Heart right ventricle (tissue), 16 donors: ENCODE data around the gene BUD13. TPM values are rescaled to one million over a fixed set of nuclear protein-coding genes. Genes with fewer than 3 reads are reported as not detected.
"Not testable (repeated sequence)": the region's sequence is repeated elsewhere in the genome, so short reads cannot be mapped to it uniquely, and the experiment has no call there.

Experiments
- ATAC-seq, 8 donors: fragments of 200-7000 bp; cut with Tn5 transposase; one replicate each; pipeline ENCODE4 v1.9.1; 2020; ENCODE audit warnings: mild to moderate bottlenecking in 8 of 8, moderate library complexity in 8 of 8, moderate number of reproducible peaks in 1 of 8
- DNase-seq, 2 donors: peaks; one replicate each; pipeline ENCODE4 v3.0.0-alpha.2; 2020
- H3K27ac ChIP-seq, 10 donors: fragments of 200-600 bp; sonication (generic) in 2 of 10; one replicate each; pipeline versions ENCODE4 v1.5.0 to v1.8.0; 2020 to 2022; ENCODE audit warnings: mild to moderate bottlenecking in 3 of 10
- H3K27me3 ChIP-seq, 7 donors: fragments of 200-600 bp; one replicate each; pipeline ENCODE4 v1.8.0; 2021 to 2022; ENCODE audit warnings: mild to moderate bottlenecking in 2 of 7
- H3K36me3 ChIP-seq, 9 donors: fragments of 200-600 bp; sonication (generic) in 1 of 9; one replicate each; pipeline versions ENCODE4 v1.5.0 to v1.8.0; 2020 to 2022; ENCODE audit warnings: mild to moderate bottlenecking in 2 of 9
- H3K4me1 ChIP-seq, 9 donors: fragments of 200-600 bp; sonication (generic) in 1 of 9; one replicate each; pipeline versions ENCODE4 v1.5.0 to v1.8.0; 2020 to 2022; ENCODE audit warnings: mild to moderate bottlenecking in 4 of 9
- H3K4me3 ChIP-seq, 10 donors: fragments of 200-600 bp; sonication (generic) in 2 of 10; one replicate each; pipeline versions ENCODE4 v1.5.0 to v1.8.0; 2020 to 2022; ENCODE audit warnings: mild to moderate bottlenecking in 7 of 10, moderate library complexity in 2 of 10
- H3K9me3 ChIP-seq, 11 donors: fragments of 200-600 bp in 10 of 11; sonication (generic) in 2 of 11; one replicate each; pipeline versions ENCODE4 v1.5.0 to v1.8.0; 2013 to 2022; ENCODE audit warnings: mild to moderate bottlenecking in 2 of 11, control low read depth in 1 of 11, moderate library complexity in 1 of 11
- WGBS, 2 donors: extraction: QIAGEN DNeasy Blood & Tissue Kit; methylation state at CpG; one replicate each; pipeline ENCODE4 v1.1.7; 2013; ENCODE audit warnings: inconsistent platforms in 1 of 2; 5-methylcytosine and 5-hydroxymethylcytosine counted together
- intact Hi-C, 10 donors: fragments of 100-400 bp; cut with DNase I; formaldehyde crosslinking; loops; one replicate each; pipeline versions ENCODE4 v1.11.1 to v1.14.2; 2022
- polyA plus RNA-seq, 2 donors: library from polyadenylated mRNA; stranded (reverse); fragments of 200-250 nt; gene quantifications; one replicate each; pipeline ENCODE4 v1.2.3, GENCODE V29; 2013
- total RNA-seq, 10 donors: library from RNA; stranded (reverse); fragmentation: NEBNext Ultra II Directional in 3 of 10; extraction: Animal tissue kit (Norgen Biotek cat#: 25700) in 3 of 10; gene quantifications; one replicate each; pipeline versions ENCODE4 v1.2.1 to v1.2.4, GENCODE V29; 2021 to 2023
- TF ChIP-seq, protein P1 (sequence below), 9 donors: fragments of 200-600 bp; sonication (generic) in 2 of 9; IDR thresholded peaks; one replicate each; pipeline versions ENCODE4 v1.5.0 to v1.8.0; 2021 to 2022; ENCODE audit warnings: antibody characterized with exemption in 9 of 9, mild to moderate bottlenecking in 5 of 9, moderate library complexity in 1 of 9
- donor health status: Arrhythmogenic right ventricular cardiomyopathy.
- donor health status: ischemic (EF 13 %, LVEDD 7.1; RV severe dilation, severe dysfunction).
- donor health status: healthy with polysubstance abuse.
- donor health status: DM: no; HTN: yes; CAD: no.
- donor health status: DM: no; HTN: no; CAD: no.
- donor health status: ischemic (EF 25% LVEDD 6.9; RV normal size, moderate dysfunction).
- donor health status: ischemic (EF 25% LVEDD 5.7; RV mildly dilated, moderate dysfunction).
- donor health status: healthy.
- donor health status: DM: yes; HTN: yes; CAD: no.
- donor health status: Ischemic cardiomyopathy.
- donor health status: ischemic (EF 35%, LVEDD 5.7; RV mildly dilated, moderate dysfunction).
- donor health status: nonischemic (EF 11% LVEDD 7.7; RV severe dilation, severe dysfunction).
- donor health status: DM: yes; HTN: yes; CAD: no.
- donor health status: PGD.
- donor health status: ischemic (EF 29% LVEDD 5.4; RV normal size, mild dysfunction).
- donor health status: nonischemic (EF 23%, LVEDD 6.1; RV moderate dilation, normal function).

The BUD13 gene
- total and polyA plus RNA-seq, 12 donors = 6.1 to 9.2 (median 7.0) TPM

DNA sequence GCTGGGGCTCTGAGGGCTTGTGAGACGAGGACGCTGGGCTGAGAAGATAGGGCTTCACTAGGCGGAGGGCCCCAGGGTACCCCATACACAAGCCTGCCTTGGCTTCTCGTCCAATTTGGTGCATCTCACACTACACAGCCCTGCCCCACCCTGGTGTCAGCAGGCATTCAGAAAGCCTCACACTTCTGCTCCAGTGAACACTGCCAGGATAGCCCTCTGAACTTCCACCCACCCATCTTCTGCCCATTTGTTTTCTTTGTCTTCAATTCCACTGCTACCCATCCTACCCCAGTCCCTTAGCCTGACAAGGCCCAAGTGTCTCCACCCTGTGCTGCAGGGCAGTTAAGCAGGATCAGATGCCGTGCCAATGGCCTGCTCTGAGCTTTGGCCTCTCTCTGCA lies 1.9 kb upstream of the BUD13 start:
- intact Hi-C loops = no loop called here
- TF ChIP-seq, protein P1, sequence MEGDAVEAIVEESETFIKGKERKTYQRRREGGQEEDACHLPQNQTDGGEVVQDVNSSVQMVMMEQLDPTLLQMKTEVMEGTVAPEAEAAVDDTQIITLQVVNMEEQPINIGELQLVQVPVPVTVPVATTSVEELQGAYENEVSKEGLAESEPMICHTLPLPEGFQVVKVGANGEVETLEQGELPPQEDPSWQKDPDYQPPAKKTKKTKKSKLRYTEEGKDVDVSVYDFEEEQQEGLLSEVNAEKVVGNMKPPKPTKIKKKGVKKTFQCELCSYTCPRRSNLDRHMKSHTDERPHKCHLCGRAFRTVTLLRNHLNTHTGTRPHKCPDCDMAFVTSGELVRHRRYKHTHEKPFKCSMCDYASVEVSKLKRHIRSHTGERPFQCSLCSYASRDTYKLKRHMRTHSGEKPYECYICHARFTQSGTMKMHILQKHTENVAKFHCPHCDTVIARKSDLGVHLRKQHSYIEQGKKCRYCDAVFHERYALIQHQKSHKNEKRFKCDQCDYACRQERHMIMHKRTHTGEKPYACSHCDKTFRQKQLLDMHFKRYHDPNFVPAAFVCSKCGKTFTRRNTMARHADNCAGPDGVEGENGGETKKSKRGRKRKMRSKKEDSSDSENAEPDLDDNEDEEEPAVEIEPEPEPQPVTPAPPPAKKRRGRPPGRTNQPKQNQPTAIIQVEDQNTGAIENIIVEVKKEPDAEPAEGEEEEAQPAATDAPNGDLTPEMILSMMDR (IDR thresholded peaks at IDR 0.05) = no peak
- no peaks in the 10 kb centered on the region for H3K27me3 ChIP-seq
- H3K4me3 ChIP-seq = no peak overlapping the region
- no peaks in the 10 kb centered on the region for H3K9me3 ChIP-seq
- H3K36me3 ChIP-seq = peaks cover 0 to 45% (median 28%) of the 10 kb centered on the region in 9 donors
- WGBS, 2 donors = 83 to 87% methylated on average over 5 of the region's 5 CpGs
- no peak overlapping the region for H3K27ac ChIP-seq
- peaks cover 6 to 36% (median 23%) of the 10 kb centered on the region in 9 donors for H3K4me1 ChIP-seq
- no peak for ATAC-seq
- DNase-seq = no peak

DNA sequence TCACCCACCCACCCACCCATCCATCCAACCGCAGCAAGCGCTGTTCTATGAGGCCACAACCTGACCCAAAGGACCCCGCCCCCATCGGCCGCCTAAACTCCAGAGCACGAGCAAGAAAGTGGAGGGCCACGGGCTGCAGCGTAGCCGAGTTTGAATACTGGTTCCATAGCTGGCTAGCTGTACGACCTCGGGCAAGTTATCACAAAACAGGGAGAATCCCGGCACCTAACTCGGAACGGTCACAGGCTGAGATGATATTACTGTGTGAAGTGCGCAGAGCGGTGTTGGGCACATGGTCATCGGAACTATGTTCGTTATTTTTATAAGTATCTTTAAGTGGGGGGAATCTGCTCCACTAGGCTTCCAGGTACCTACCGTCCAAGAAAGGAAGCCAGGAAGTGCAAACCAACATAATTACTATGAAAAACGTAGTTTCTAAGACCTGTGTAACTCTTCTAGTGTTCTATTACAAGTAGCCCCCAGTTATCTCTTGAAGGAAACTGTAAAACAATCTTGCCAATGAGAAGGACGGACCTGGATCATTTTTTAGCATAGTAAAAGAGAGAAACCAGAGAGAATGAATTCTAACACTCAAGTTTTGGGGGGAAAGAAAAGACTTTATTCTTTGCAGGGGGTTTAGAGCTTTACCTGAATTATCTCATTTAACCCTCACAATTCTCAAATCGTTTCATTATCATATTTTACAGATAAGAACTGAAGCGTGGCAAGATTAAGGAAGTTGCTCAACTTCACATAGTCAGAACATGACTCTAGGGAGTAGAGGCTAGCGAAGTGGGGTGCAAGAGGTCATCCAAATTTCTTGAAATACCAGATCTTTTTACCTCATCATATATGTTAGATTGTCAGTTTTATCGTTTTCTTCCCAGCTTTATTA lies 663 bp upstream of the BUD13 start:
- Histone ChIP-seq H3K4me1 (peaks cover 6 to 36% (median 23%) of the 10 kb centered on the region in 9 donors), H3K36me3 (peaks cover 0 to 45% (median 21%) of the 10 kb centered on the region in 9 donors), H3K9me3 (no peaks in the 10 kb centered on the region), H3K27ac (peak overlapping the region; percentile 65 to 97 (median 92)), H3K4me3 (peak overlapping the region; percentile 68 to 95 (median 89)), H3K27me3 (no peaks in the 10 kb centered on the region)
- intact Hi-C loops = no loop called here
- ATAC-seq (peak in 6 of 8 donors; percentile 45 to 70 (median 64)), DNase-seq (no peak)
- 5 to 6% methylated on average over 25 of the region's 25 CpGs for WGBS, 2 donors
- TF ChIP-seq, protein P1 (IDR thresholded peaks at IDR 0.05) = no peak

DNA sequence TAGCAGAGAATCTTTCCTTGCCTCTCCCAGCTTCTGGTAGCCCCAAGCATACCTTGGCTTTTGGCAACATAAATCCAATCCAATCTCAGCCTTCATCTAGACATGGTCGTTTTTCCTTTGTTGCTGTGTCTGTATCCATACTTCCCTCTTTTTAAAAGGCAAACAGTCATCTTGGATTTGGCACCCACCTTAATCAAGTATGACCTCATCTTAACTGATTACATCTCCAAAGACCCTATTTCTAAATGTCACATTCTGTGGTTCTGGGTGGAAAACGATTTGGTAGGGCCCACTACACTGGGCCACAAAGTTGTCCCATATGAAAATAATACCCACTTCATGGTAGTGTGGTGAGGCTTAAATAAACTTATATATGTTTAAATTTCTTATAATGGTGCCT lies 852 bp downstream of the BUD13 start:
- WGBS, 2 donors = 8 to 9% methylated on average over 2 of the region's 2 CpGs
- Histone ChIP-seq H3K36me3 (peaks cover 0 to 44% (median 7%) of the 10 kb centered on the region in 9 donors), H3K9me3 (no peaks in the 10 kb centered on the region), H3K27ac (peak overlapping the region in 9 of 10 donors; percentile 88 to 97 (median 93)), H3K27me3 (no peaks in the 10 kb centered on the region), H3K4me1 (peaks cover 6 to 36% (median 23%) of the 10 kb centered on the region in 9 donors), H3K4me3 (peak overlapping the region; percentile 68 to 95 (median 89))
- ATAC-seq = no peak
- TF ChIP-seq, protein P1 (IDR thresholded peaks at IDR 0.05) = no peak
- intact Hi-C loops = no loop called here
- no peak for DNase-seq

DNA sequence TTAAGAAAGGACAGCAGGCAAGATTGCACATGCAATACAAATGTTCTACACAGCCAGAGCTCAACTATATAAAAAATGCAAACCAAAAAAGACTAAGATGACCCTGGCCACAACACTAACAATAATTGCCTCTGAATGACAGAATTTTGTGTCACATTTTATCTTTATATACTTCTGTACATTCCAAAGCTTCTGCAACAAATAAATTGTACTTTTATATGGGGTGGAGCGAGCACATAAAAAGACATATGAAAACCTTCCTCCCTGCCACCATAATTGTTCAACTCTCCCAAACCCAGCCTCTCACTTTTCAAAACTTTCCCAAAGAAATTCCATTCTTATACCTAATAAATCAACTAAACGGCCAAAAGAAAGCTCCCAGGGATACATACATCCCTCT lies 10.7 kb downstream of the BUD13 start:
- Histone ChIP-seq H3K27me3 (no peaks in the 10 kb centered on the region), H3K9me3 (no peaks in the 10 kb centered on the region), H3K4me3 (no peak overlapping the region), H3K27ac (no peak overlapping the region), H3K36me3 (peaks cover 0 to 99% (median 50%) of the 10 kb centered on the region in 9 donors), H3K4me1 (no peaks in the 10 kb centered on the region)
- ATAC-seq = no peak
- intact Hi-C loops = no loop called here
- TF ChIP-seq, protein P1 (IDR thresholded peaks at IDR 0.05) = no peak
- 92 to 96% methylated on average over 2 of the region's 2 CpGs for WGBS, 2 donors
- no peak for DNase-seq

DNA sequence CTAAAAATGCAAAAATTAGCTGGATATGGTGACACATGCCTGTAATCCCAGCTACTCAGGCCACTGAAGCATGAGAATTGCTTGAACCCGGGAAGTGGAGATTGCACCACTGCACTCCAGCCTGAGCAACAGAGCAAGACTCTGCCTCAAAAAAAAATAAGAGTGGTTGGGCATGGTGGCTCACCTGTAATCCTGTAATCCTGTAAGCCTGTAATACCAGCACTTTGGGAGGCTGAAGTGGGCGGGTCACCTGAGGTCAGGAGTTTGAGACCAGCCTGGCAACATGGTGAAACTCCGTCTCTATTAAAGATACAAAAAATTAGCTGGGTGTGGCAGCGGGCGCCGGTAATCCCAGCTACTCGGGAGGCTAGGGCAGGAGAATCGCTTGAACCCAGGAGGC lies 16.7 kb downstream of the BUD13 start:
- H3K9me3 ChIP-seq, intact Hi-C loops, DNase-seq, H3K4me1 ChIP-seq, H3K4me3 ChIP-seq, H3K27ac ChIP-seq, H3K27me3 ChIP-seq, ATAC-seq: not testable (repeated sequence)
- H3K36me3 ChIP-seq = peaks cover 0 to 99% (median 61%) of the 10 kb centered on the region in 9 donors
- 79 to 90% methylated on average over 8 of the region's 8 CpGs for WGBS, 2 donors
